Stimulated activated CD8-positive, alpha-beta memory T cell treated with anti-CD3 and anti-CD28 coated beads, Interleukin-7, amount 100 ng/mL, for 4 hours (primary cell): Measurements from ENCODE around the gene SORCS2.
"Not testable (repeated sequence)": the region's sequence is repeated elsewhere in the genome, so short reads cannot be mapped to it uniquely, and the experiment has no call there.

Source experiments
- DNase-seq, 2 donors: peaks; one replicate each; pipeline ENCODE4 v3.0.0-alpha.2; 2020; ENCODE audit warnings: low read depth in 2 of 2

SORCS2 gene

DNA sequence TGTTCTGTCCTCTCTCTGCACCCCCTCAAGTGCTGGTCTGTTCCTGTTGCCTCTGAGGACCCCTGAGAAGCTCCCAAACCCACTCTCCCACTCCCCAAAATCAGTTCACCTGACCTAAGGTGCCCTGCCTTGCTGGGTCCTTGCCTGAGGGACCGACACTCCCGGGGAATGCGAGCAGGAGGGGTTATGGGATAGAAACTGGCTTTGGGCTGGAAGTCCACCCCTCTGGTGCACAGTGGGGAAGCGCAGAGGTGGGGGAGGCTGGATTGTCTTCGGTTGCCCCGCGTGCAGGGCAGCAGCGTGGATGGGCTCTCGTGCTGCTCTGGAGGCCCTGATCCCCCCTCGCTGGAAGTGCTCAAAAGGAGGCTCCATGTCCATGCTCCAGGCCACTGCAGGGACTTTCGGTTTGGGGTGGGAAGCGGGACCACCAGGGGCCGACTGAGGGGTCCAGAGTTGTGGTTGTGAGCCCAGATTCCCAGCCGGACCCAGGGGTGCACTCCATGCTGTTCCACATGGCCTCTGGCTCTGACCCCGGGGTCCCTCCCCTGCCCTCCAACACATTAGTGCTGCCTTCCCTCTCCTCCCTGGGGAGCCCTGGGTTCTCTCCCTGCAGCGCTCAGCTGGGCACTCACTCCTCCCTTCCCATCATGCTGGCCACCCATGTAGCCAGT is 7.6 kb downstream of the SORCS2 start:
- no peak for DNase-seq

DNA sequence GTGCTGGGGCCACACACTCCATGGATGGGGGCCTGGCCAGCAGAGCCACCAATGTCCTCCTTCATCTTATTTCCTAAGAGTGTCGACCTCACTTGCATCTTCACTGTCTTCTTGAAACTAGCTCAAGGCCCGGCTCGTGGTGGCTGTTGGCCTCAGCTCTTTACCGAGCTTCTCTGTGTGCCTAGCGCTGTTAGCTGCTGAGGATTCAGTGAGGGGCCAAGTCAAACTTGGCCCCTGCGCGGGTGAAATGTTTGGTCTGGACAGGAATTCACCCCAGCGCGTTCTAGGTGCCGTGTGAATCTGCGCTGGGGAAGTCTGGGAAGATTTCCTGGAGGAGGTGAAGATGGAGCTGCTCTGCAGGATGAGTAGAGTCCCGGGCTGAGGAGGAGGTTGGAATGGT is 8.5 kb downstream of the SORCS2 start:
- no peak for DNase-seq

DNA sequence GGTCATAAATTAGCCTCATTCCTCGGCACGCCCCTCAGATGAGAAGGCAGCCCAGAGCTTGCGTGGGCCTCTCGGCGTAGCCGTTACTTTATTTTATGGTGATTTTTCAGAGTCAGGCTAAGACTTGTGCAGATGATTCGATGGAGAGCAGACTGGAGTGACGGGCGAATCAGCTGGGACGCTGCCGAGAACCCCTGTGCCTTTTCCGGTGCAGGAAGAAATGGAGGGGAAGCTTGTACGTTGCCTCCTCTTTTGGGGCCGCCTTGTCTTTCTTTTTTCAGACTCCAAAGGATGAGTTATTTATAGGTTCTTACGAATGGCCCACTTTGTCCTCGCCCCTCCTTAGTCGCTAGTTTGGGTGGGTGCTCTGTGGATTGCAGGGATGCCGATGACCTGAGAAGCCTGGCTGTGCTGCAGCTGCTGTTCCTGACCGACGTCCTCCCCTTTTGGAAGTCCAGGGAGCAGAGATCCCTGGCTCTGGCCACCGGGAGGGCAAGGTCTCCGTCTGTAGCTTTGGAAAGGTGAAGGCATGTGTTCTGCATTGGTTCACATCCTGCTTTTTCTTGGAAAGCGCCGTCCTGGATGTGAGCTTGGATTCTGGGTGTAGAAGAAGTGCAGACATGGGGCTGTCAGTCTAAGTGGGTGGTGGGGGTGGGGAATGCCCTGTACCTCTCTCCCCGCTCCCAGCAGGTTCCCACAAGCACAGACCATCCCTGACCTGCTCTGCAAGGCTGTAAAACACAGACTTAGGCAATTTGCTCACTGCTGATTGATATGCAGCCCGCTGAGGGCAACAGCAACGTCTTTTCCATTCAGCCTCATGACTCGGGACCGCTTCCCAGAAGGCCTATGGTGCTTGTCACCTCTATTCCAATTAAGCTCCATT is 9.3 kb downstream of the SORCS2 start:
- no peak for DNase-seq

DNA sequence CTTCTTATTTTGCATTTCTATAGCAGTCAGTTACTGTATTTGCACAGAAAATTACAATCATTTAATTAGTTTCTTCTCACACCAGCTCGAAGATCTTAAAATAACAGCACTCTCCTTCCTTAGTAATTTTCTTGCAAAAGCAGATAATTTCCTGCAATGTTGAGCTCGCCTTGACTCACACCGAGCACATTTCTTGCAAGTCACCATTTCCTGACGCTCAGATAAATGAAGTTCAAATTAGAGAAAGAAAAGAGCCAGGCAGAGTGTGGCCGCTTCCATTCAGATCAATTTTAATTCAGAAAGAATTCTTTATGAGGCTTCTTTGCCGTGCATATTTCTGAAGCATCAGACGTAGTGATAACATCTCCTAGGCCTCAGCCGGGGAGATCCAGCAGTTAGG is 10.1 kb downstream of the SORCS2 start:
- no peak for DNase-seq

DNA sequence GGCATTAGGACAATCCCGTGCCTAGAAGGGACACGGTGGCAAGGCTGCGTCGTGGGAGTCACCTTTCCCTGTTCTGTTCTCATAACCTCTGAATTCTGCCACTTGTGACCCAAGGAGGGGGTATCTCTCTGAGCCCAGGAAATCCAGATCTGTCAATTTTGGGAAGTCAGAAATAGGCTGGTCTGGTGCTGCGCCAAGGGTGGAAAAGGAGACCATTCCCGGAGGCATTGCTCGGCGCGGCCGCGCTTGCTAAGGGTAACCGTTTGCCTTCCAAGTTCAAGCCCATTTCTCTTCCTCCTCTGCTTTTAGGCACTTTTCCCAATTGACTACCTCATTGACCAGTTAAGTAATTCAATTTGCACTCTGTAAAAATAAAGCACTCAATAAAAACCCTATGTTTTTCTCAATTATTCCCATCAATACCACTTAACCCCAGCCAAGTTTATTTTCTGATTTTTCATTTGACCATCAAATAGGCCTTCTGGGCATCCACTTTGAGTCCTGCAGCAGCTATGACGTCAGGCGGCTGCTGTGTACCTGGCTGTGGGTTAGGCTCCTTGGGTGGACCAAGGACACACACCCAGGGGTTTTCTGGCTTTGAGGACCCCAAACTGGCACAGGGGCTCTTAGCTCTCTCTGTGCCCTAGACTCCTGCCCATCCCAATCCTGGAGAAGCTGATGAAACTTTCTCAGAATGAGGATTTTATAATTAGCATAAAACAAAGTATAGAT is 12.5 kb downstream of the SORCS2 start:
- DNase-seq: no peak

DNA sequence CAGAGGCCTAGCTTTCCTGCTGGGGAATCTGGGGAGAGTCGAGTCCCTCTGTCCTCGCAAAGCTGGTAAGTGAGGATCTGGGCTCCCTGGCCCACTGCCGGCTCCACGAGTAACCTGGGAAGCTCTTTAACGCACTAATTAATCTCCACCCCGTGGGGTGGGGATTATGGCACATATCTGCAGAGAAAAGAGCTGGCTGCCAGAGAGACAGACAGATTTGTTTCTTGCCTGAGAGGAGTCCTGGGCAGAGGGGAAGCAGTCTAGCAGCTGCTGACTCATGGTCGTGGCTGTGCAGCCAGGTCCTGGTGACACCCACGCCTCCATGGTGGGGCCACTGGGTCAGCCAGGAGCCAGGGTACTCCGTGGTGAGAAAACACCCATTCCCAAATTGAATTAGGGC is 14.0 kb downstream of the SORCS2 start:
- no peak for DNase-seq

DNA sequence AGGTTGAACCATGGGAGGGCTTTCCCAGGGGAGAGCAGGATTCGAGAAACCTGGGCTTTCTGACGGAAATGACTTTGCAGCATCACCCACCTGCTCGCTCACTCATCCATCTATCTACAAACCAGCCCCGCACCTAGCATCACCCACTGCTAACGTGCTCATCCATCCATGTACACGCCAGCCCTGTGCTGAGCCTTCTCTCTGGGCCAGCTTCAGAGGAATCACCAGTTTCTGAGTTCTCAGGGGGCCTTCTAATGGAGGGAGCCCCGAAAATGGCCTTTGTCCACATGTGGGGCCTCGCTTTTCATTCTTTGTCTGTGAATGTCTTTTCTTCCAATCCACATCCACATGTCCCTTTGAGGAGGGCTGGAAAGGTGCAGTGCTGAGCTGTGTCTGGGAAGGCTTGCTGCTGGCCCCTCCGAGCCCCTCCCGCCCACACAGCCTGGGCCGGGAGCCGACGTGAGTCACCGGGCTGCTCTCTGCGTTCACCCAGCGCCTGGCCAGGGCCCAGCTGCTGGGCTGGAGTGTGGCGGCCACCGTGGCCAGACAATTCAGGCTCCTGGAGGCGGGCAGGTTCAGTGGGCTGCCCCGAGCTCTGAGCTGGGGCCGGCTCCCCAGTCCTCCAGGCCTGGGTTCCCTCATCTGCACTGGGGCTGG is 14.7 kb downstream of the SORCS2 start:
- DNase-seq: no peak

DNA sequence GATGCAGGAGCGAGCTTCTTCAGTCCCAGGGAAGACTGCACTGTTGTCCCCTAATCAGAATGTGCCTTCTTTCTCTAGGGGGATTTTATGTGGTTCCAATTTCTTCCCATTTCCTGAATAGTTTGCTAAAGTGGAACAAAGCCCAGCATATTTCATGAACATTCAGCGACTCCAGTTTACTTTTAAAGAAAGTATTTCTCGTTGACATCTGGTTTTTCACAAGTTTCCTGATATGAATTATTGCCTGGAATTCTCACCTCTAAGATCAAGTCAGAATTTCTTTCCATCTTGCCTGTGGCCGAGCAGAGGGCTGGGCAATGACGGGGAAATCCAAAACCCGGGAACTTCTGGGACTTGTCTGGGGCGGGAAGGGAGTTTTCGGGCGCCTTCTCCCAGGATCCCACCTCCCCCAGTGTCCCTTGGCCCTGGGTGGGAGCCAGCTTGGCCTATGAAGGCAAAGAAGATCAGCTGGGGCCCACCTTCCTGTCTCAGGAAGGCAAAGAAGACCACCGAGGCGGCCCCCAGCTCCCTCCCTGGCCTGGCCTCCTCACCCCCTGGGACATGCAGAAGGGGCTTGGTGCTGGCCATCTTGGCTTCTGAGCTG is 15.4 kb downstream of the SORCS2 start:
- DNase-seq: no peak

DNA sequence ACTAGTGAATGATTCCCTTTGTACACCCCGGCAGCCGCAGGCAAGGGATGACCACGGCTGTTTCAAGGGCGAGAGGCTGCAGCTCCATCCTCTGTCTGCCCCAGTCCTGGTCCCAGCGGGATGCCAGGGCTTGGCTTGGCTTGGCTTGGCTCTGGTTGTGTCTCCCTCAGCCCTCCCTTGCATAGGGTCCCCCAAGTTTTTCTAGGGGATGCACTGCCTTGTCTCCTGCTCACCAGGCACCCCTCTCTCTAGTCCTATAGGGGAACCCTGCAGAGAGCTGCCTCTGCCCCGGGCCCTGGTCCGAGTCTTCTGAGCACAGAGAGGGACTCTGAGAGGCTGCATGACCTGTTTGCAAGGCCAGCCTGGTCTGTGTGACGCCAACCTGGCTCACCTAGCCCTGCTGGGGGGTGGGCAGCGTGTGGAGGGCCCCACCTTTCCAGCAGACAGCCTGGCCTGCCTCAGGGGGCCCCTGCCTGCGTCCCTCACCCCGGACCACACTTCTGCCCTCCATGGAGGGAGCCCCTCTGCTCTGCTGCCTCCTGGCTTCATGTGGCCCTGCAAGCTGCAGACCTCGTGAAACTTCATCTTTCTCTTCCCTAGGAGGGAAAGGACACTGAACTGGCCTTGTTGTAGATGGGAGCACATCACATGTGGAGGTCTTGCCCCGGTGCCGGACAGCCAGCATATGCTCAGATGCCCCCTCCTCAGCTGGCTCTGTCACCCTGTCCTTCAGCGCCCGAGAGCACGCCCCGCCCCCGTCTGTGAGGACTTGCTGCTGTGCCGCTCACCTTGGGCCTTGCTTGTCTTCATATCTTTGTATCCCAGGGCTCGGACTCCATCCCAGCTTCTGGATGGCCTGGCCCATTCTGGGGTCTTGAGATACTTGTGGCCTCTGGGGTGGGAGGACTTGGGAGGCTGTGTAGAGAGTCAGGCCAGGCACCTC is 16.4 kb downstream of the SORCS2 start:
- no peak for DNase-seq

DNA sequence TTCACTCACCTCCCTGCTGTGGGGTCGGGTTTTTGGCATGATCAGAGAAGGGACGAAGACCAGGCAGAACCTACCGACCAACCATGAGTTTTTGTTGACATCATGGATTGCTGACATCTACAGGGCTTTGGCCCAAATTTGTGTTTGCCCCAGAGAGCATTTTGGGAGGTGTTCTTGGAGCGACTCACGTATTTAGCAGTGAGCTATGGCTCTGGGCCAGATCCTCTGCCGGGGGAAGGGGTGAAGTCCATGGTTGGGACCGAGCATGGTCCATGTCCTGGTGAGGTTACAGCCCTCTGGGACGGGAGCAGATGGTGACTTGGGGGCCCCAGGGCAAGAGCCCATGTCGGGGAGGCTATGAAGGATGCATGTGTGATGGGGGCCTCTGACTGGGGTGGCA is 17.4 kb downstream of the SORCS2 start:
- no peak for DNase-seq

DNA sequence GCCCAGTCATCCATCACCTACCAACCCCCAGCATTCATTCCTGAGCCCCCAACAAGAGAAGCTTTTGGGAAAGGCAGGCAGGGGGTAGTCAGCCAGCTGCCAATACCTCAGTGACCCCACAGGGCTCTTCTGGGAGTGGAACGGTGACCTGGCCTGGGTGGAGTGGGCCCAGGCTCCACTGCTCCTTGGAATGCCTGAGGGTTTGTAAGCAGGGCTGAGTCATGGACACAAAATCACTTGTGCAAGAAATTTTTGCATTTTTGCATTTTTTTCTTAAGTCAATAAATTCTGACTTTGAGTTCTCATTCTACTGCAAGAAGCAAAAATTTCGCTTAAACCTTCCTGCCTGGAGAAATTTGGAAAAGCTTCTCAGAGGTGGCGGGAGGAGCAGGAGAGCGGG is 18.5 kb downstream of the SORCS2 start:
- no peak for DNase-seq

DNA sequence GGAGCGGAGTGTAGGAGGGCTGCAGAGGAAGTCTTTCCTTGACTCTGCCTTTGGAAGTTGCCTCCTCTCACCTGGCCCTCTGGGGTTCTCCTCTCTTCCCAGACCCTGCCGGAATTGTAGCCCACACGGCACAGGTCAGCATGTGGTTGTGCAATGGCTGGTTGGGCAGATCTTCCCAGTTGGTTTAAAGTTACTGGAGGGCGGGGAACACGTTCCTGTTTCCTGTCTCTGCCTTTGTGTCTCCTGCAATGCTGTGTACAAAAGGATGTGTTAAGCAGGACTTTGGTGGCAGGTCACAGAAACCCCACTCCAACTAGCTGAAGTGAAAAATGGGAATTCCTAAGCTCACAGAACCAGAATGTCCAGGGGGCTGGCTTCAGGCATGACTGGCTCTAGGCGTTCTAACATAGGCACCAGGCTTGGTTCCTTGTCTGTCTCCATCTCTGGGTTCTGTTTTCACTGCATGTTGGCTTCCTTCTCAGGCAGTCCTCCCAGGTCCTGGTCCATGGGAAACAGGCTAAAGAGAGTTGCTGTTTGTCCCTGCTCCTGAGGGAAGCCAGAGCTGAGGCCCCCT is 19.9 kb downstream of the SORCS2 start:
- no peak for DNase-seq

DNA sequence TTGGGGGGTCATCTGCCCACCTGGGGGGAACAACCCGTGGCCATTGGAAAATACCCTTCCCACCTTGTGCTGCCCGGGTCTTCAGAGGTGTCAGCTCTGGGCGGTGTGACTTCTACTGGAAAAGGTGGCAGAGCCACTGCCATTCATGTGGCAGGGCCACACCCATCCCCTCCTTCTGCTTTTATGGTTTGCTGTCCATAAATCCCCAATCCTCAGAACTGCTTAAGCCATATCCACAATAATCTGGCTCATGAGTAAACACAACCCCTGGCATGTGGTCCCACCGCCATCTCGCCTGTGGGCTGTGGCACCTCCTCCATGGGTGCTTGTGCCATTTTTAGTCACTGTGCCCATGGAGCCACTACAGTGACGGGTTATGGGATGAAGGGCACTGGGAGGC is 20.6 kb downstream of the SORCS2 start:
- DNase-seq: no peak

DNA sequence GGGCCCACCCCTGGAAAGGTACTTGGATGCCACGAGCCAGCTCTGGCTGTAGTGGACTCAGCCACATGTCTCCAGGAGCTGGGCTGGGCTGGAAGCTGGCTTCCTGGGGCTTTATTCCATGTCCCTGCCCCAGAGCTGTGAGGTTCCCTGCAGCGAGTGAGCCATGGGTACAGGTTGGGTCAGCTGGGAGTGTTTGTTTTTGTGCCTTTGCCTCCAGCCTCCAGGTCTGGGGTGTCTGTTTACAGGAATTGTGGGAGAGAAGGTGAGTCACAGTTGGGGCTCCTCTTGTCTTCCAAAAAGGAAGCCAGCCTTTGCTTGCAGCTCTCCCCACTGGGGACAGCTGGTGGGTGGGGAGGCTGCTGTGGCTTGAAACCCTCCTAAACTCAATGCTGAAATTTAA is 21.5 kb downstream of the SORCS2 start:
- DNase-seq: no peak

DNA sequence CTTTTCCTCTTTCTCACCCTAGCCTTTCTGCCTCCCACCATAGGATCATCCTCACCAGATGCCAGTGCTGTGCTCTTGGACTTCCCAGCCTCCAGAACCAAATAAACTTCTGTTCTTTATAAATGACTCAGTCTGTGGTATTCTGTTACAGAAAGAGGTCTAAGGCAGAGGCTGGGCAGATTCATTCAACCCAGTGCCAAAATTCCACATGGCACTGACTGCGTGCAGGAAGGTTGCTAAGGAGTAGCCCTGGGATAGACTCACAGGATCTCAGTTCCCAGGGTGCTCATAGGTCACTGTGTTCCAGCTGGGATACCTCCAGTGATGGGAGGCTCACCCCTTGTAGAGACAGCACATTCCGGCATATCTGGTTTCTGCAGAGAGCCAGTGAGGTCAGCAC is 22.0 kb downstream of the SORCS2 start:
- no peak for DNase-seq

DNA sequence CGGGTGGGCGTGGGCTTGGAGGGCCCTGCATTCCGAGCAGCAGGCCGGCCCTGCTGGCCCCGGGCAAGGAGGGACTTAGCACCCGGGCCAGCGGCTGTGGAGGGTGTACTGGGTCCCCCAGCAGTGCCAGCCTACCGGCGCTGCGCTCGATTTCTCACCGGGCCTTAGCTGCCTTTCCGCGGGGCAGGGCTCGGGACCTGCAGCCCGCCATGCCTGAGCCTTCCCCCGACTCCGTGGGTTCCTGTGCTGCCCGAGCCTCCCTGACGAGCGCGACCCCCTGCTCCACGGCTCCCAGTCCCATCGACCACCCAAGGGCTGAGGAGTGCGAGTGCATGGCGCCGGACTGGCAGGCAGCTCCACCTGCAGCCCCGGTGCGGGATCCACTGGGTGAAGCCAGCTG is 22.8 kb downstream of the SORCS2 start:
- DNase-seq: not testable (repeated sequence)

DNA sequence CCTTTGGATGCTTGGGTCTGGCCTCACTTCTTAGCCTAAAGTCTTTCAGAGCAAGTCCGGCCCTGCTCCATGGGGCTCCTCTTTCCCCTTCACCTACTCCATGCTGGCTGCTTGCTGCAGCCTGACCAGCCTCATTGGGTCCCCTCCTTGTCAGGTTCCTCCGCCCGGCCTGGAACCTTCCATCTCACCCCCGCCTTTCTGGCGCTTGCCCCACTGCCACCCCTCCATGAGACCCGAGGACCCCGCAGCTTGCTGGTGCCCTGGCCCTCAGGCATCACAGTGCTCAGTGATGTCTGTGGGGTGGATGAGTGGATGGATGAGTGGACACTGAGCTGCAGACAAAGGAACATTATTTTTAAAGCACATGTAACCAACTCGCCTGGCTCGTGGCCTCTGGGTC is 24.7 kb downstream of the SORCS2 start:
- DNase-seq: no peak

DNA sequence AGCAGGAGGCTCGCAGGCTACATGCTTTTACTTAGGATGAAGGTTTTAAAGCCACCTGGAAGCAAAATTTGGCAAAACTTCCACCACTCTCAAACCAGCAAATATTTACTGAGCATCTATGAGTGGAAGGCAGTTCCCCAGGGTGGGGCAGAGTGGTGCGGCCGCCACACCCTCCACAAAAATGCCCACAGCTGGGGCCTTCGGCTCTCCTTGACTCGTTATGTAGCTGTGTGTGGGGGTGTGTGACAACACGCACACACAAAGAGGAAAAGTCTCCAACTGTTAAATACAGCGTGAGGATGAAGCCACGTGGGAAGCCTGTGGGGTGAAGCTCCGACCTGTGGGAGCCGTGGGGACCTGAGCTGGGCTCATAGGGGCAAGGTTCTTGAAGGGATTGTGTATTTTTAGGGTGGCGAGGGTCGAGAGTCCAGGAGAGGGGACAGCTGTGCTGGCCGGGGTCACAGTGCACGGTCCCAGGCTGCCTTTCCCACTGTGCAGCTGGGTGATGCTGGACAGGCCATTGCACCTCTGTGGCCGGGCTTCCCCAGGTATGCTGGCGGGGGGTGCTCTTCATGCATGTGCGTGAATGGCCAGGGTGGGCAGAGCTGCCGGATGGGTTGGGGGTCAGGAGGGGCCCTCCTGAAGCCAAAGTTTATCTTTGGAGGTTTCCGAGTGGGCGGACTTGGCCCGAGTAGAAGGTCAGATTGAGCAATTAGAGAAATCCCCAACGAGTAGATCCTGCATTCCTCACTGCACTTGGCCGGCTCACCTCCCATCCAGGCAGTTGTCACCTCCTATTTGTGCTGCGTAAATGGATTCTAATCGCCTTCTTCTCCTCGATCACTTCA is 25.4 kb downstream of the SORCS2 start:
- no peak for DNase-seq

DNA sequence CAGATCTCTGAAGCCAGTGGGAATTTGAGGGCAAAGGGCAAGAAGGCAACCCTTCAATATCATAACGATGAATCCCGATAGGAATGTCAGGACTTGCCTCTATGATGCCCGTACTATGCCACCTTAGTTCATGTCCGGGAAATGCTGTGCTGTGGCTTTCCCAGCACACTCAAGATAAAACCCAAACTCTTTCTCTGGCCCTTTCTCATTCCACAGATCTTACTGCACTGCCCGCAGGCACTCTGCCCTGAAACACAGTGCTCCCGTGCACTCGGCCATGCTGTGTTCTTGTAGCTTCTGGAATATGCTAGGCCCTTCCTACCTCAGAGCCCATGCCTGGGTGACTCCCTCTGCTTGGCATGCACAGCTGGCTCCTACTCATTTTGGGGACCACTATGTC is 26.3 kb downstream of the SORCS2 start:
- DNase-seq: no peak
